ENCODE results near the gene KIF5C.

- TF ChIP-seq CTCF (conservative IDR thresholded peaks at IDR 0.05; ENCODE audit: low read depth in 2 of 2), result peak in 1 of 2 experiments; percentile 1; a peak in 1 of 4 replicates
- TF ChIP-seq EZH2 (IDR thresholded peaks at IDR 0.05; ENCODE audit: low read depth, unreplicated experiment), result no peak
- no peak for TF ChIP-seq POLR2AphosphoS5 (IDR thresholded peaks at IDR 0.05; ENCODE audit: low read depth)
- TF ChIP-seq NANOG (IDR thresholded peaks at IDR 0.05; ENCODE audit: borderline replicate concordance), result no peak
Observed at GRCh38 chr2:148959745-148960144, 84.7 kb downstream of the KIF5C start.

All from GM23338 (cell line).